Activated CD8-positive, alpha-beta memory T cell treated with anti-CD3 and anti-CD28 coated beads, Interleukin-2, amount 10 ng/mL, durations not matched to agents 7 days and 5 days (primary cell): Measurements from ENCODE around the gene ATAD2B. TPM values are rescaled to one million over a fixed set of nuclear protein-coding genes. Genes with fewer than 3 reads are reported as not detected.

ENCODE experiments used
- ATAC-seq: fragments of 150-1000 bp; cut with Tn5 transposase; one replicate; pipeline ENCODE4 v1.10.0; 2021; ENCODE audit warnings: moderate library complexity
- CTCF ChIA-PET: fragments of 350-600 bp; sonication (Branson Sonifier 250); formaldehyde crosslinking; loops from one replicate; lab custom pipeline; 2021; ENCODE audit warnings: antibody characterized with exemption; lab: Charles Lee
- DNase-seq: peaks from one replicate; pipeline ENCODE4 v3.0.0-alpha.2; 2020
- H3K27ac Mint-ChIP-seq: one replicate; pipeline ENCODE4 v1.8.0; 2021; ENCODE audit warnings: mild to moderate bottlenecking, mixed read lengths
- H3K27me3 Mint-ChIP-seq: one replicate; pipeline ENCODE4 v1.8.0; 2021; ENCODE audit warnings: mixed read lengths
- H3K36me3 Mint-ChIP-seq: one replicate; pipeline ENCODE4 v1.8.0; 2021; ENCODE audit warnings: mild to moderate bottlenecking, mixed read lengths
- H3K4me1 Mint-ChIP-seq: one replicate; pipeline ENCODE4 v1.8.0; 2021; ENCODE audit warnings: mixed read lengths
- H3K4me3 Mint-ChIP-seq: one replicate; pipeline ENCODE4 v1.8.0; 2021; ENCODE audit warnings: mild to moderate bottlenecking, moderate library complexity, mixed read lengths
- H3K9me3 Mint-ChIP-seq: one replicate; pipeline ENCODE4 v1.8.0; 2022; ENCODE audit warnings: low read depth, mixed read lengths
- total RNA-seq, 2 experiments: library from RNA; stranded (reverse); gene quantifications; one replicate each; pipeline ENCODE4 v1.2.3, GENCODE V29; 2021

ATAD2B gene
- total RNA-seq, 2 experiments from 2014 or later = 18.2 to 26.8 TPM

GRCh38 chr2:23934259-23934658 is 7.3 kb upstream of the ATAD2B start:
- CTCF ChIA-PET = interaction anchor here (1.4 kb wide), 1 partner anchor 150 kb away, joined by 3 read pairs; the partner anchor contains the start of gene TP53I3
- Mint-ChIP-seq H3K4me1 (peaks cover 6% of the 10 kb centered on the region), H3K27me3 (peaks cover 13% of the 10 kb centered on the region), H3K27ac (no peak overlapping the region), H3K36me3 (no peaks in the 10 kb centered on the region), H3K9me3 (no peaks in the 10 kb centered on the region), H3K4me3 (no peak overlapping the region)
- DNase-seq (no peak), ATAC-seq (no peak)

DNA sequence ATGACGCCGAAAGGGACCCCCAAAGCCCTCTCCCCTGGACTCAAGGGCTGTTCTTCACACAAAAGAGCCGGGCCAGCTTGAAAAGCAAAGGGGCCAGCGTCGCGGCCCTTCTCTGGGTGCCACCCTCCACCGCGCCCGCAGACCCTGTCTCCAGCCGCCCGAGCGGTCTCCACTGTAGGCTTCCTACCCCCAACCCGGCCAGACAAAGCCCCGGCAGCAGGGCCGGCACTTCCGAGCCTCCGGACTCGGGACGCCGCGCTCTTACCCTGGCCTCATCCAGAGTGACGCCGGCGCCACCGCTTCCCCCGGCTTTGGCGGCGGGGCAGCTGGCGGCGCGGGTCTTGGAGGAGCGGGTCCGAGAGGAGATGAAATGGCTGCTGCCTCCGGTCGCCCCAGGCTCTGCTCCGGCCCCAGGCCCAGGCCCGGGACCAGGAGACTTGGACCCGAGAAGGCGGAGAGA is 603 bp downstream of the ATAD2B start:
- DNase-seq = no peak
- ATAC-seq = peak; percentile 31
- peaks cover 32% of the 10 kb centered on the region for H3K4me1 Mint-ChIP-seq
- H3K27ac Mint-ChIP-seq = peak overlapping the region; percentile 99
- H3K36me3 Mint-ChIP-seq = peaks cover 4% of the 10 kb centered on the region
- CTCF ChIA-PET = interaction anchor here (0.7 to 5.0 kb wide), 29 partner anchors 8 to 237 kb away, joined by 3 to 66 read pairs (median 5); partner anchors contain the start of genes FAM228B, FKBP1B, SF3B6 and TP53I3
- H3K4me3 Mint-ChIP-seq = peak overlapping the region; percentile 98
- H3K27me3 Mint-ChIP-seq = no peaks in the 10 kb centered on the region
- H3K9me3 Mint-ChIP-seq = no peaks in the 10 kb centered on the region

DNA sequence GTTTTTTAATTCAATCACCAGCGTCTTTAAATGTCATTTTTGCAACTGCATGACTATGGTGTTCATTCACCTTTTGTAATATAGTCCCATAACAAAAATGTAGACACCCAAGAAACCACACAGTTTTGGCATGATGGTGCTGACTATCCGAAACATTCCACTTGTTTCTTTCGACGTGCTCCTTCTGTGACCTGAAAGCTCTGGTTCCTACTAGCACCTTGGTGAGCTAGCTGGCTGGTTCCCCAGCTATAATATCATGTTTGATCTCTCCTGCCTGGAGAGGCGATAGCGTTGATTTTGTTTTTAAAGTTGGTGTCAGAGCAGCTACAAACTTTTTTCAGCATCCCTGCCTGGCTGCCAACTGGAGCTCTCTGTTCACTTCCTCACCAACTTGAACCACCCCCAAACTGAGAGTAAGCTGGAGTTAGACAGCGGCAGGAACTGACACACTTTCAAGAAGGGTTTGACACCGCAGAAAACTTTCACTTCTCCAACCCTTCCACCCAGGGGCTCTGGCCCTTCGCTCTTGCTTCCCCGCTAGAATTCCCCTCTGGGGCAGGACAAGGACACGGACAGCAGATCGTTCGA is 1.1 kb downstream of the ATAD2B start:
- Mint-ChIP-seq H3K4me1 (peaks cover 32% of the 10 kb centered on the region), H3K36me3 (peaks cover 4% of the 10 kb centered on the region), H3K27ac (peak overlapping the region; percentile 99), H3K9me3 (no peaks in the 10 kb centered on the region), H3K27me3 (no peaks in the 10 kb centered on the region), H3K4me3 (peak overlapping the region; percentile 98)
- ATAC-seq = peak; percentile 46
- CTCF ChIA-PET = interaction anchor here (0.7 to 5.0 kb wide), 23 partner anchors 8 to 238 kb away, joined by 3 to 66 read pairs (median 6); partner anchors contain the start of genes FAM228B, FKBP1B, SF3B6 and TP53I3
- DNase-seq = peak; percentile 83

DNA sequence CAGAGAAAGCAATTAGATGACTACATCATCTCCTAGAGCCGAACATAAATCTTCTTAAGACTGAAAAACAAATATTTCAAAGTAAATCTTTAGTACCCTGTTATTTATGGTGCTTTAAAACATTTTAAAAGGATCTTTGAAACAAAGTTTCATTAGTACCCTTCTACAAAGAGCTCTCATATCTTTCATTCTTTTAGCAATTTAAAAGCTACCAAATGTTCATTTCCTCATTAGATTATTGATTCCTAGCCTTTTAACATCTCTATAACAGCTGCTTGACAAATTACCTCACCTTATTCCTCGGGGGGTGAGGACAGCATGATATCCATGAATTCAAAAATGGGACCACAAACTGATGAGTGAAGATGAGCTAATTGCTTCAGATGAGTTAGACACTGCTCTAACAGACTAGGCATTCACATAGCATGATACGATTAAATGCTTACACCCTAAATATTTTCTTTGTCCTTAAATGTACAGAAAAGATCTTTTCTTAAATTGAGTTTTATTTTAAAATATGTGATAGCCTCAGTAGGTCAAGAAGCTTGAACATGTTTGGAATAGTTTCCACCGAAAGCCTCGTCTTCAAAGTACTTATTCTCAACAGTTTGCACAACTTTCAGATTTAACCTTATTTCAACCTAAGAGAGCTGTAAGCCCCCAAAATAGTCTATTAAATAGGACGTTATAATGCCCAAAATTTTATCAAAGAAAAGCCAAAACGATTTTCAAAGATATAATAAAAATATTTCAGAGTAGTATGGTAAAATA is 2.1 kb downstream of the ATAD2B start:
- no peaks in the 10 kb centered on the region for H3K27me3 Mint-ChIP-seq
- ATAC-seq = no peak
- H3K27ac Mint-ChIP-seq = no peak overlapping the region
- no peak for DNase-seq
- H3K9me3 Mint-ChIP-seq = no peaks in the 10 kb centered on the region
- H3K4me3 Mint-ChIP-seq = peak overlapping the region; percentile 98
- H3K4me1 Mint-ChIP-seq = peaks cover 35% of the 10 kb centered on the region
- peaks cover 4% of the 10 kb centered on the region for H3K36me3 Mint-ChIP-seq
- CTCF ChIA-PET = interaction anchor here (1.0 to 5.0 kb wide), 10 partner anchors 10 to 198 kb away, joined by 3 to 66 read pairs (median 9); partner anchors contain the start of genes TP53I3 and UBXN2A

GRCh38 chr2:23918837-23919489 is 8.0 kb downstream of the ATAD2B start:
- no peaks in the 10 kb centered on the region for H3K27me3 Mint-ChIP-seq
- H3K4me1 Mint-ChIP-seq = peaks cover 27% of the 10 kb centered on the region
- H3K36me3 Mint-ChIP-seq = peaks cover 2% of the 10 kb centered on the region
- DNase-seq (no peak), ATAC-seq (no peak)
- H3K9me3 Mint-ChIP-seq = no peaks in the 10 kb centered on the region
- CTCF ChIA-PET = no interaction called here
- H3K4me3 Mint-ChIP-seq = no peak overlapping the region
- no peak overlapping the region for H3K27ac Mint-ChIP-seq

GRCh38 chr2:23916727-23917405 is 10.1 kb downstream of the ATAD2B start:
- CTCF ChIA-PET = no interaction called here
- H3K36me3 Mint-ChIP-seq = peaks cover 2% of the 10 kb centered on the region
- peak; percentile 63 for ATAC-seq
- H3K27ac Mint-ChIP-seq = peak overlapping the region; percentile 9
- no peaks in the 10 kb centered on the region for H3K27me3 Mint-ChIP-seq
- DNase-seq = no peak
- H3K4me3 Mint-ChIP-seq = no peak overlapping the region
- peaks cover 20% of the 10 kb centered on the region for H3K4me1 Mint-ChIP-seq
- no peaks in the 10 kb centered on the region for H3K9me3 Mint-ChIP-seq

DNA sequence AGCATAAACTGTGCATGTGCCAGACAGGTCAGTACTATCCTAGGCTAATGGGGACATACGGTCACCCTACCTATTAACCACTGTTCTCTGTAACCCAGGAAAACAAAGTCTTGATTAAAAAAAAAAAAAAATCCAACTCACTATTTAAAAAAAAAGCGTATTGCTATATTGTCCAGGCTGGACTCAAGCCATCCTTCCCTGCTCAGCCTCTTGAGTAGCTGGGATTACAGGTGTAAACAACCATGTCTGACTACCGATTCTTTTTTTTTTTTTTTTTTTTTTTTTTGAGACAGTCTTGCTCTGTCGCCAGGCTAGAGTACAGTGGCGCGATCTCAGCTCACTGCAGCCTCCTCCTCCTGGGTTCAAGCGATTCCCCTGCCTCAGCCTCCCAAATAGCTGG is 11.6 kb downstream of the ATAD2B start:
- ATAC-seq = no peak
- no peak overlapping the region for H3K4me3 Mint-ChIP-seq
- CTCF ChIA-PET = interaction anchor here (1.4 kb wide), 1 partner anchor 10 kb away, joined by 4 read pairs; no protein-coding TSS in a partner anchor
- peaks cover 2% of the 10 kb centered on the region for H3K36me3 Mint-ChIP-seq
- DNase-seq = no peak
- H3K4me1 Mint-ChIP-seq = peaks cover 16% of the 10 kb centered on the region
- no peak overlapping the region for H3K27ac Mint-ChIP-seq
- H3K9me3 Mint-ChIP-seq = no peaks in the 10 kb centered on the region
- no peaks in the 10 kb centered on the region for H3K27me3 Mint-ChIP-seq

- DNase-seq = no peak
- no peak for ATAC-seq
- CTCF ChIA-PET = interaction anchor here (3.0 kb wide), 1 partner anchor 15 kb away, joined by 13 read pairs; the partner anchor contains the start of gene ATAD2B
- Mint-ChIP-seq H3K4me1 (peaks cover 11% of the 10 kb centered on the region), H3K9me3 (peaks cover 2% of the 10 kb centered on the region), H3K27ac (no peak overlapping the region), H3K27me3 (no peaks in the 10 kb centered on the region), H3K4me3 (no peak overlapping the region), H3K36me3 (peaks cover 5% of the 10 kb centered on the region)
Measured at GRCh38 chr2:23912054-23912453, 14.9 kb downstream of the ATAD2B start.

- Mint-ChIP-seq H3K9me3 (peaks cover 2% of the 10 kb centered on the region), H3K36me3 (peaks cover 4% of the 10 kb centered on the region), H3K4me3 (no peak overlapping the region), H3K27ac (no peak overlapping the region), H3K27me3 (no peaks in the 10 kb centered on the region), H3K4me1 (peaks cover 5% of the 10 kb centered on the region)
- ATAC-seq (no peak), DNase-seq (no peak)
- CTCF ChIA-PET = interaction anchor here (1.4 kb wide), 1 partner anchor 80 kb away, joined by 4 read pairs; no protein-coding TSS in a partner anchor
Measured at GRCh38 chr2:23905155-23905554, 21.8 kb downstream of the ATAD2B start.

- no peak for ATAC-seq
- no peak for DNase-seq
- Mint-ChIP-seq H3K36me3 (peaks cover 2% of the 10 kb centered on the region), H3K4me1 (peaks cover 5% of the 10 kb centered on the region), H3K27me3 (no peaks in the 10 kb centered on the region), H3K9me3 (peaks cover 2% of the 10 kb centered on the region), H3K27ac (no peak overlapping the region), H3K4me3 (no peak overlapping the region)
- CTCF ChIA-PET = no interaction called here
Measured at GRCh38 chr2:23904692-23905091, 22.2 kb downstream of the ATAD2B start.

DNA sequence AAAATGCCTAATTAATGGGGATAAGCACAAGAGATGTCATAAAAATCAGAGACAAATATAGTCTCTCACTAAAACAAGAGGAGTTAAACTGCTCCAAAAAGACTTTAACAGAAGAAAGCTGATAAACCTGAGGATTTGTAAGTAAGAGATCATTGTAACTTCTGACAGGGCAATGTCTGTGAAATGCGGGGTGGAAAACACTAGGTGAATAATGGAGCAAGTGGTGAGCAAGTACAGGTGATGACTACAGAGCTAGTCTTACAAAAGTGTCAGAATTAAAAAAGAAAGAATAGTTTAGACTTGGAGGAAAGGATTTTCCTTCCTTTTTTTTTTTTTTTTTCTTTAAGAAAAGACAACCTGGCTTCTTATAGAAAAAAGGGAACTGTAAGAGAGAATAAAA is 22.7 kb downstream of the ATAD2B start:
- H3K9me3 Mint-ChIP-seq = no peaks in the 10 kb centered on the region
- DNase-seq (no peak), ATAC-seq (no peak)
- H3K27ac Mint-ChIP-seq = no peak overlapping the region
- CTCF ChIA-PET = no interaction called here
- H3K4me3 Mint-ChIP-seq = no peak overlapping the region
- H3K27me3 Mint-ChIP-seq = no peaks in the 10 kb centered on the region
- no peaks in the 10 kb centered on the region for H3K36me3 Mint-ChIP-seq
- H3K4me1 Mint-ChIP-seq = peaks cover 5% of the 10 kb centered on the region

GRCh38 chr2:23903034-23903433 is 23.9 kb downstream of the ATAD2B start:
- no peaks in the 10 kb centered on the region for H3K36me3 Mint-ChIP-seq
- no peak overlapping the region for H3K27ac Mint-ChIP-seq
- H3K4me3 Mint-ChIP-seq = no peak overlapping the region
- H3K4me1 Mint-ChIP-seq = peaks cover 5% of the 10 kb centered on the region
- H3K9me3 Mint-ChIP-seq = no peaks in the 10 kb centered on the region
- H3K27me3 Mint-ChIP-seq = no peaks in the 10 kb centered on the region
- DNase-seq = no peak
- no peak for ATAC-seq
- CTCF ChIA-PET = no interaction called here
